ES-I3 (cell line): ENCODE data around the gene CCND2.

ENCODE experiments used
- H3K36me3 ChIP-seq: 2 replicates; pipeline ENCODE4 v1.6.1; 2013; ENCODE audit warnings: mild to moderate bottlenecking, low read length, control low read depth, moderate library complexity; ENCODE audit not compliant: insufficient read depth
- H3K4me1 ChIP-seq: 2 replicates; pipeline ENCODE4 v1.6.1; 2013; ENCODE audit warnings: mild to moderate bottlenecking, control low read depth, low read length; ENCODE audit not compliant: insufficient read depth
- H3K9ac ChIP-seq: 2 replicates; pipeline ENCODE4 v1.6.1; 2013; ENCODE audit warnings: low read depth, mild to moderate bottlenecking, low read length, moderate library complexity
- H3K9me3 ChIP-seq: 2 replicates; pipeline ENCODE4 v1.6.1; 2013; ENCODE audit warnings: mild to moderate bottlenecking, low read length, moderate library complexity; ENCODE audit not compliant: control insufficient read depth, insufficient read depth

The CCND2 gene

GRCh38 chr12:4287325-4288211 is 14.0 kb downstream of the CCND2 start:
- Histone ChIP-seq H3K9me3 (no peaks in the 10 kb centered on the region), H3K36me3 (peaks cover 70% of the 10 kb centered on the region), H3K9ac (no peak overlapping the region), H3K4me1 (no peaks in the 10 kb centered on the region)

- no peak overlapping the region for H3K9ac ChIP-seq
- peaks cover 3% of the 10 kb centered on the region; the same call in 1 of the 2 replicates for H3K4me1 ChIP-seq
- H3K36me3 ChIP-seq: peaks cover 74% of the 10 kb centered on the region
- no peaks in the 10 kb centered on the region for H3K9me3 ChIP-seq
Observed at GRCh38 chr12:4288296-4289131, 15.0 kb downstream of the CCND2 start.

- peaks cover 67% of the 10 kb centered on the region for H3K36me3 ChIP-seq
- H3K4me1 ChIP-seq: peaks cover 5% of the 10 kb centered on the region; the same call in 1 of the 2 replicates
- H3K9ac ChIP-seq: no peak overlapping the region
- H3K9me3 ChIP-seq: no peaks in the 10 kb centered on the region
Observed at GRCh38 chr12:4289231-4289878, 15.8 kb downstream of the CCND2 start.

- no peak overlapping the region for H3K9ac ChIP-seq
- peaks cover 68% of the 10 kb centered on the region for H3K36me3 ChIP-seq
Observed at GRCh38 chr12:4289998-4290790, 16.6 kb downstream of the CCND2 start.

GRCh38 chr12:4292341-4293073 is 18.9 kb downstream of the CCND2 start:
- Histone ChIP-seq H3K9ac (no peak overlapping the region), H3K36me3 (peaks cover 61% of the 10 kb centered on the region), H3K4me1 (peaks cover 5% of the 10 kb centered on the region; the same call in 1 of the 2 replicates), H3K9me3 (no peaks in the 10 kb centered on the region)

More at GRCh38 chr12:4289998-4290790, 16.6 kb downstream of the CCND2 start:
- Histone ChIP-seq H3K9me3 (no peaks in the 10 kb centered on the region), H3K4me1 (peaks cover 5% of the 10 kb centered on the region; the same call in 1 of the 2 replicates)

- peaks cover 59% of the 10 kb centered on the region for H3K36me3 ChIP-seq
- no peak overlapping the region for H3K9ac ChIP-seq
- peaks cover 5% of the 10 kb centered on the region; the same call in 1 of the 2 replicates for H3K4me1 ChIP-seq
- no peaks in the 10 kb centered on the region for H3K9me3 ChIP-seq
Observed at GRCh38 chr12:4293299-4293965, 19.9 kb downstream of the CCND2 start.

- H3K4me1 ChIP-seq: peaks cover 5% of the 10 kb centered on the region; the same call in 1 of the 2 replicates
- peaks cover 60% of the 10 kb centered on the region for H3K36me3 ChIP-seq
Observed at GRCh38 chr12:4293966-4294505, 20.5 kb downstream of the CCND2 start.

GRCh38 chr12:4296751-4297150 is 23.2 kb downstream of the CCND2 start:
- H3K36me3 ChIP-seq: peaks cover 63% of the 10 kb centered on the region

More at GRCh38 chr12:4293966-4294505, 20.5 kb downstream of the CCND2 start:
- Histone ChIP-seq H3K9ac (no peak overlapping the region), H3K9me3 (no peaks in the 10 kb centered on the region)

GRCh38 chr12:4297617-4298016 is 24.1 kb downstream of the CCND2 start:
- Histone ChIP-seq H3K9me3 (no peaks in the 10 kb centered on the region), H3K9ac (no peak overlapping the region), H3K4me1 (peaks cover 5% of the 10 kb centered on the region; the same call in 1 of the 2 replicates), H3K36me3 (peaks cover 65% of the 10 kb centered on the region)

More at GRCh38 chr12:4296751-4297150, 23.2 kb downstream of the CCND2 start:
- Histone ChIP-seq H3K9me3 (no peaks in the 10 kb centered on the region), H3K4me1 (peaks cover 5% of the 10 kb centered on the region; the same call in 1 of the 2 replicates), H3K9ac (no peak overlapping the region)

GRCh38 chr12:4300883-4301282 is 27.3 kb downstream of the CCND2 start:
- H3K36me3 ChIP-seq: peaks cover 53% of the 10 kb centered on the region

GRCh38 chr12:4301932-4302501 is 28.5 kb downstream of the CCND2 start:
- Histone ChIP-seq H3K36me3 (peaks cover 43% of the 10 kb centered on the region), H3K4me1 (peaks cover 6% of the 10 kb centered on the region), H3K9me3 (no peaks in the 10 kb centered on the region), H3K9ac (no peak overlapping the region)

More at GRCh38 chr12:4300883-4301282, 27.3 kb downstream of the CCND2 start:
- Histone ChIP-seq H3K9me3 (no peaks in the 10 kb centered on the region), H3K4me1 (no peaks in the 10 kb centered on the region), H3K9ac (no peak overlapping the region)

GRCh38 chr12:4302881-4303280 is 29.3 kb downstream of the CCND2 start:
- Histone ChIP-seq H3K9me3 (no peaks in the 10 kb centered on the region), H3K36me3 (peaks cover 38% of the 10 kb centered on the region), H3K4me1 (peaks cover 11% of the 10 kb centered on the region), H3K9ac (no peak overlapping the region)
